ENCODE results near the gene FOXS1. TPM values are rescaled to one million over a fixed set of nuclear protein-coding genes. Genes with fewer than 3 reads are reported as not detected.

The FOXS1 gene
- total and polyA plus RNA-seq, 7 donors, result 0.59 to 3.8 (median 0.87) TPM

DNA sequence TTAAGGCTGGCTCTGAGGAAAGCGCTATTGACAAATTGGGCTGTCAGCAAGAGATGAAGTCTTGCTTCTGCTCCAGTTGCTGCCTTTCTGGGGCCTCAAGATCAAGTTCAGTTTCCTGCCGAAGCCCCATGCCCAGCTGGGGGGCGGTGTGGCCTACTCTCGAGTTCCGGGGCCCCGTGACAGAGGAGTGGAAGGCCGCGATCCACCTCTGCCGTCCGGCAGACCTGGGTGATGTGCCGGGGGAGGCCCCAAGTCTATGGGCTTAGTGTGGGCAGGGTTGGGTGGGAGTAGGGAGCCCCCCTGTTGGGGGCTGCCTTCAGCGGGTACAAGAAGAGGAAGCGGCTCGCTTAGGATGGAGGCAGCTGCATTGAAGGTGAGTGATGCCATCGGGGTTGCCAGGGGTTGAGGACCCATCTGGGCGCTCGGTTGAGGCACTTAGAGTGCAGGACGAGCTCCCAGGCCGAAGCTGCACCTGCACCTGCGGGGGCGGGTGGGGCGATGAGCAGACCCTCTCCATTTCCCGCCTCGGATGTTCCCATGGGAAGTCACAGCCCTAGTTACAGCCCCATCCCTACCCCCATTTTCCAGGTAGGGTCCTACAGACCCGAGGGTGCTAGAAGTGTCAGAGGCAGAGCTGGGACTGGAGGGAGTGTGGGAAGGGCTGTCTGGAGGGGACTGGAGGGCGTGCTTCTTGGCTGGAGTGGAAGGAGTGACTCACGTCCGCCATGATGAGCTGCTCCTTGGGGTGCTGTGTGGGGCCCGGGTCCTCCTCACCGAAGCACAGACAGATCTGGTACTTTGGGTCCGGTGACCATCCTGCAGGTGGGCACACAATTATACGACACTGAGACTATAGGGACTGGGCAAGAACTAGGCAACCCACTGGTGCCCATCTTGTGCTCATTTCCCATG is 2.9 kb upstream of the FOXS1 start:
- Histone ChIP-seq H3K4me1 (peaks cover 3% of the 10 kb centered on the region), H3K27me3 (ENCODE audit: insufficient read depth in 3 of 3, low read length in 2 of 3) (peaks cover 0 to 27% (median 5%) of the 10 kb centered on the region in 3 donors), H3K4me3 (no peak overlapping the region), H3K27ac (no peak overlapping the region), H3K36me3 (ENCODE audit: insufficient read depth in 1 of 2, low read depth in 1 of 2) (no peaks in the 10 kb centered on the region), H3K9me3 (no peaks in the 10 kb centered on the region)
- WGBS, 3 donors, result 84 to 92% (median 87%) methylated on average over 27 to 32 of the region's 32 CpGs
- intact Hi-C loops (cut with DNase I), result no loop called here
- TF ChIP-seq, protein P1, sequence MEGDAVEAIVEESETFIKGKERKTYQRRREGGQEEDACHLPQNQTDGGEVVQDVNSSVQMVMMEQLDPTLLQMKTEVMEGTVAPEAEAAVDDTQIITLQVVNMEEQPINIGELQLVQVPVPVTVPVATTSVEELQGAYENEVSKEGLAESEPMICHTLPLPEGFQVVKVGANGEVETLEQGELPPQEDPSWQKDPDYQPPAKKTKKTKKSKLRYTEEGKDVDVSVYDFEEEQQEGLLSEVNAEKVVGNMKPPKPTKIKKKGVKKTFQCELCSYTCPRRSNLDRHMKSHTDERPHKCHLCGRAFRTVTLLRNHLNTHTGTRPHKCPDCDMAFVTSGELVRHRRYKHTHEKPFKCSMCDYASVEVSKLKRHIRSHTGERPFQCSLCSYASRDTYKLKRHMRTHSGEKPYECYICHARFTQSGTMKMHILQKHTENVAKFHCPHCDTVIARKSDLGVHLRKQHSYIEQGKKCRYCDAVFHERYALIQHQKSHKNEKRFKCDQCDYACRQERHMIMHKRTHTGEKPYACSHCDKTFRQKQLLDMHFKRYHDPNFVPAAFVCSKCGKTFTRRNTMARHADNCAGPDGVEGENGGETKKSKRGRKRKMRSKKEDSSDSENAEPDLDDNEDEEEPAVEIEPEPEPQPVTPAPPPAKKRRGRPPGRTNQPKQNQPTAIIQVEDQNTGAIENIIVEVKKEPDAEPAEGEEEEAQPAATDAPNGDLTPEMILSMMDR (IDR thresholded peaks at IDR 0.05), result no peak
- DNase-seq (no peak), ATAC-seq (no peak)

DNA sequence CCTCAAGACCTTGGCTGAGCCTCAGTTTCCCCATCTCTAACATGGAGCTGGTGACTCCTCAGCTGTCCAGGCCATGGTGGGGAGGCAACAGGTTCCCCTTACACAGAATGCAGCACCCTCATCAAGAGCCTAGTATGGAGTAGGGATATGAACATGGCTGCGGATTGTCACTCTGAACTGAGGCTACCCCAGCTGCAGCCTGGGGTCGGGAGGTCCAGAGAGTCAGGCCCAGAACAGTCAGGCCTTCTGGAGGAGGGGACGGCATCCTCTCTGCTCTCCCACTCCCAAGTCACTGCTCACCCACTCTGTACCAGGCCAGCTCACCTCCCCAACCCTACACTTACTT is 1.4 kb upstream of the FOXS1 start:
- 59 to 77% (median 74%) methylated on average over 3 of the region's 3 CpGs for WGBS, 3 donors
- Histone ChIP-seq H3K27me3 (ENCODE audit: insufficient read depth in 3 of 3, low read length in 2 of 3) (peaks cover 0 to 20% (median 5%) of the 10 kb centered on the region in 3 donors), H3K4me3 (no peak overlapping the region), H3K4me1 (no peaks in the 10 kb centered on the region), H3K9me3 (no peaks in the 10 kb centered on the region), H3K36me3 (ENCODE audit: insufficient read depth in 1 of 2, low read depth in 1 of 2) (no peaks in the 10 kb centered on the region), H3K27ac (no peak overlapping the region)
- DNase-seq, result no peak
- intact Hi-C loops (cut with DNase I), result no loop called here
- TF ChIP-seq, protein P1 (IDR thresholded peaks at IDR 0.05), result peak; percentile 3
- ATAC-seq, result no peak

DNA sequence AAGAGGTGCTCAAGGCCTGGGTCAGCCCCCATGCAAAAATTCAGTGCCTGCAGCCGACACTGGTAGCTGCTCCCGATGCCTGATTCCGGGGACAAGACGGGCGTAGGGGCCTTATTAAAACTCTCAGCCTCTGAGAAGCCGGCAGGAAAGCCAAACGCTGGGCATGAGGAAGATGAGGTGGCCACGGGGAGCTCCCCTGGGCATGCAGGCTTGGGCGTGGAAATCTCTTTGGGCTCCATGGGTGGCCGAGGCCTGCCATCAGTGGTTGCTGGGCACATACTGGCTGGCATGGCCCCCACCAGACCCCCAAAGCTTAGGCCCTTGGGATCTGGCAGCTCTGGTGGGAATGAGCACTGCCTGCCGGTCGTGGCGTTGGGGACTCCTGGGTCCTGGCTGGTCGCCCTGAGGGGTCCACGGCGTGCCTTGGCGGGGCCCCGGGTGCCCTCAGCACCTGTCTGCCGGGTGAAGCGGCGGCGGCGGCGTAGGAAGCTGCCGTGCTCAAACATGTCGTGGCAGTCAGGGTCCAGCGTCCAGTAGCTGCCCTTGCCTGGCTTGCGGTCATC is 586 bp downstream of the FOXS1 start:
- Histone ChIP-seq H3K27ac (peak overlapping the region; percentile 36), H3K27me3 (ENCODE audit: insufficient read depth in 3 of 3, low read length in 2 of 3) (peaks cover 0 to 11% (median 0%) of the 10 kb centered on the region in 3 donors), H3K36me3 (ENCODE audit: insufficient read depth in 1 of 2, low read depth in 1 of 2) (no peaks in the 10 kb centered on the region), H3K4me3 (peak overlapping the region; percentile 53), H3K9me3 (no peaks in the 10 kb centered on the region), H3K4me1 (no peaks in the 10 kb centered on the region)
- no peak for ATAC-seq
- intact Hi-C loops (cut with DNase I), result no loop called here
- no peak for DNase-seq
- TF ChIP-seq, protein P1 (IDR thresholded peaks at IDR 0.05), result no peak
- 64 to 78% (median 73%) methylated on average over 28 of the region's 28 CpGs for WGBS, 3 donors

DNA sequence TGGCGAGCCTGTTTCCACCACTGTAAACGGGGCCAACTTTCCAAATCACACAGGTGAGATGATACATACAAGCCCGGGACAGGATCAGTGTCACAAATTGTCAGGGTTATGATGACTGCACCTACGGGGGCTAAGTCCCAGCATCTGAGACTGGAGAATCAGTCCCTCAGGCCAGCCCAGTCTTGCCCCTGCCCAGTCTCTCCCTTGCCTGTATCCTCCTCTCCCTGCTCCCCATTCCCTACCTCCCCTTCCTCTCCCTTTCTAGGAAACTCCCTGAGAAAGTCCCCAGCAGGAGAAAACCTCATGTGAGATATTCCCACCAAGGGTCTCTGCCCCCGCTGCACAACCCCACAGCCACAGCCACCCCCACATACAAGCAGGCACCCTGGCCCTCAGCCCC is 1.5 kb downstream of the FOXS1 start:
- Histone ChIP-seq H3K36me3 (ENCODE audit: insufficient read depth in 1 of 2, low read depth in 1 of 2) (no peaks in the 10 kb centered on the region), H3K9me3 (no peaks in the 10 kb centered on the region), H3K27me3 (ENCODE audit: insufficient read depth in 3 of 3, low read length in 2 of 3) (peaks cover 0 to 1% (median 0%) of the 10 kb centered on the region in 3 donors), H3K4me1 (no peaks in the 10 kb centered on the region), H3K27ac (peak overlapping the region; percentile 55), H3K4me3 (peak overlapping the region; percentile 53)
- ATAC-seq (no peak), DNase-seq (no peak)
- 78 to 84% (median 84%) methylated on average over 5 of the region's 5 CpGs for whole genome bisulfite sequencing, 3 donors
- TF ChIP-seq, protein P1 (IDR thresholded peaks at IDR 0.05), result no peak
- intact Hi-C loops (cut with DNase I), result no loop called here
